GM12865 (cell line): ENCODE data around the gene SLC25A44.
A peak's percentile ranks its signal among the peaks of the same experiment; 100 is the strongest.

Source experiments
- DNase-seq: peaks from one replicate; pipeline ENCODE4 v3.0.0; 2010; ENCODE audit warnings: low read depth
- H3K4me3 ChIP-seq: 2 replicates; pipeline ENCODE4 v1.5.1; 2011; ENCODE audit warnings: mild to moderate bottlenecking, low read depth, low read length, control low read depth
- CTCF ChIP-seq: IDR thresholded peaks from 2 replicates; pipeline ENCODE4 v1.5.1; 2011; ENCODE audit warnings: low read length, control low read depth, low read depth, inconsistent platforms; ENCODE audit not compliant: insufficient read depth; ENCODE audit errors: missing control alignments

Gene SLC25A44

GRCh38 chr1:156194300-156194652 lies 372 bp downstream of the SLC25A44 start:
- DNase-seq = no peak
- TF ChIP-seq CTCF = no peak
- H3K4me3 ChIP-seq = peak overlapping the region; percentile 87

- DNase-seq = no peak
- TF ChIP-seq CTCF = no peak
- H3K4me3 ChIP-seq = no peak overlapping the region
Measured at GRCh38 chr1:156195853-156196252, 1.9 kb downstream of the SLC25A44 start.

GRCh38 chr1:156196445-156196844 lies 2.5 kb downstream of the SLC25A44 start:
- no peak for DNase-seq
- no peak overlapping the region for H3K4me3 ChIP-seq
- TF ChIP-seq CTCF = no peak

- H3K4me3 ChIP-seq = no peak overlapping the region
- TF ChIP-seq CTCF = no peak
- DNase-seq = peak; percentile 52
Measured at GRCh38 chr1:156198831-156199349, 5.0 kb downstream of the SLC25A44 start.

- TF ChIP-seq CTCF = no peak
- no peak overlapping the region for H3K4me3 ChIP-seq
- DNase-seq = no peak
Measured at GRCh38 chr1:156200044-156200443, 6.1 kb downstream of the SLC25A44 start.

- no peak for TF ChIP-seq CTCF
- DNase-seq = no peak
- no peak overlapping the region for H3K4me3 ChIP-seq
Measured at GRCh38 chr1:156203331-156203730, 9.4 kb downstream of the SLC25A44 start.

- DNase-seq = no peak
- TF ChIP-seq CTCF = no peak
- no peak overlapping the region for H3K4me3 ChIP-seq
Measured at GRCh38 chr1:156204686-156205085, 10.8 kb downstream of the SLC25A44 start.
